ENCODE data around the gene ZBTB45.

DNA sequence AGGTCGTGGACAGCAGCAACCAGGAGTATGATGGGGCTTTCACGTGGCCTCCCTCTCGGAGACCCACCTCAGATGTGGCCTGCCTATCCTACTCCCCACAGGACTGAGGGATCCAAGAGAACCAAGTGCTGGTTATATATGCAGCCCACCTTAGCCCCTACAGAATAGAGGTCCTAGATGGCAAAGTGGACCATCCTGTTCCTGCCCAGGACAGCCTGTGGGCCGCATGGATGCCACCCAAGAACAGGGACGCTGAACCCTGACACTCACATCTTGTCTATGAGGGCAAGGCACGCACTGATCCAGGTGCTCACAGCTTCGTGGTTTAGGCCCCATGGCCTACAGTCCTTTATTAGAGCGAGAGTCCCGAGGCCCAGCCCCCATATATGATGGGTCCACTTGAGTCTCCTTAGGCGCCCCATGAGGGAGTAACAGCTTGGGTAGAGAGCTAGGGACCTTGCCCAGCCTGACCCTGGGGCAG, 6.4 kb downstream of the ZBTB45 start:
- TF ChIP-seq, protein P1, sequence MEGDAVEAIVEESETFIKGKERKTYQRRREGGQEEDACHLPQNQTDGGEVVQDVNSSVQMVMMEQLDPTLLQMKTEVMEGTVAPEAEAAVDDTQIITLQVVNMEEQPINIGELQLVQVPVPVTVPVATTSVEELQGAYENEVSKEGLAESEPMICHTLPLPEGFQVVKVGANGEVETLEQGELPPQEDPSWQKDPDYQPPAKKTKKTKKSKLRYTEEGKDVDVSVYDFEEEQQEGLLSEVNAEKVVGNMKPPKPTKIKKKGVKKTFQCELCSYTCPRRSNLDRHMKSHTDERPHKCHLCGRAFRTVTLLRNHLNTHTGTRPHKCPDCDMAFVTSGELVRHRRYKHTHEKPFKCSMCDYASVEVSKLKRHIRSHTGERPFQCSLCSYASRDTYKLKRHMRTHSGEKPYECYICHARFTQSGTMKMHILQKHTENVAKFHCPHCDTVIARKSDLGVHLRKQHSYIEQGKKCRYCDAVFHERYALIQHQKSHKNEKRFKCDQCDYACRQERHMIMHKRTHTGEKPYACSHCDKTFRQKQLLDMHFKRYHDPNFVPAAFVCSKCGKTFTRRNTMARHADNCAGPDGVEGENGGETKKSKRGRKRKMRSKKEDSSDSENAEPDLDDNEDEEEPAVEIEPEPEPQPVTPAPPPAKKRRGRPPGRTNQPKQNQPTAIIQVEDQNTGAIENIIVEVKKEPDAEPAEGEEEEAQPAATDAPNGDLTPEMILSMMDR (IDR thresholded peaks at IDR 0.05) = no peak
- TF ChIP-seq POLR2A (IDR thresholded peaks at IDR 0.05) = no peak

Data from lower leg skin (tissue), 3 donors.